ENCODE measurements around the gene SEL1L3.

Gene SEL1L3

DNA sequence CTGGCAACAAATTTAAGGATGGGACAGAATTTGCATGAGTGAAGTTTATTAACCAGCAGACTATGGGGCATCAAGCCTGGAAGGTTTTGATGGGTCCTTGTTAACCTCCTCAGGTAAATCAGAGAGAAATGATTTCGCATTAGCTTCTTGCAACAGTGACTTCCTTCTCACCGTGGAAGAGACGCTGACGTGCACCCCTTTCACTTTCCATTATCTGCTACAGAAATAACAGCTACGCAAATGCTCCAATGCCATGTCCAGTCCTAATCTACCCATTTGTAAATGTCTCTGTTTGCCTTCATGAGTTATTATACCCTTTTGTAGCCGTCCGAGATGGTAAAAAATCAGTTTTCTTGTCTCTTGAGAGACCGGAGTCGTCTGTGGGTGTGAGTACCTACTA lies 106.9 kb downstream of the SEL1L3 start:
- H4K20me1 ChIP-seq (ENCODE audit: low read depth, low read length), result no peaks in the 10 kb centered on the region; the same call in 1 of the 2 replicates
- H3K9me3 ChIP-seq (ENCODE audit: insufficient read depth, low read length), result no peaks in the 10 kb centered on the region
- no peak overlapping the region for H3K4me2 ChIP-seq (ENCODE audit: low read depth, low read length, poor library complexity, severe bottlenecking)
- H3K9me2 ChIP-seq (replicated peaks; ENCODE audit: insufficient read depth, low read length), result no peaks in the 10 kb centered on the region
- TF ChIP-seq CTCF (IDR thresholded peaks at IDR 0.05; ENCODE audit: insufficient read depth, low read length, poor library complexity, severe bottlenecking) (no peak), EZH2phosphoT487 (conservative IDR thresholded peaks at IDR 0.05; ENCODE audit: low read length) (no peak)
- H3K27ac ChIP-seq (ENCODE audit: low read depth, low read length), result no peak overlapping the region
- H3K4me3 ChIP-seq (ENCODE audit: insufficient read depth, low read length, poor library complexity, severe bottlenecking), result no peak overlapping the region
- no peak overlapping the region for H3K9ac ChIP-seq (ENCODE audit: low read length)
- peaks cover 65% of the 10 kb centered on the region for H3K36me3 ChIP-seq (ENCODE audit: low read length)
- no peaks in the 10 kb centered on the region for H3K27me3 ChIP-seq (ENCODE audit: low read length)
- no peaks in the 10 kb centered on the region for H3K79me2 ChIP-seq (ENCODE audit: insufficient read depth, low read length)
- H2AFZ ChIP-seq (ENCODE audit: low read depth, low read length, severe bottlenecking), result no peak overlapping the region
- peaks cover 38% of the 10 kb centered on the region for H3F3A ChIP-seq (ENCODE audit: insufficient read depth)

DNA sequence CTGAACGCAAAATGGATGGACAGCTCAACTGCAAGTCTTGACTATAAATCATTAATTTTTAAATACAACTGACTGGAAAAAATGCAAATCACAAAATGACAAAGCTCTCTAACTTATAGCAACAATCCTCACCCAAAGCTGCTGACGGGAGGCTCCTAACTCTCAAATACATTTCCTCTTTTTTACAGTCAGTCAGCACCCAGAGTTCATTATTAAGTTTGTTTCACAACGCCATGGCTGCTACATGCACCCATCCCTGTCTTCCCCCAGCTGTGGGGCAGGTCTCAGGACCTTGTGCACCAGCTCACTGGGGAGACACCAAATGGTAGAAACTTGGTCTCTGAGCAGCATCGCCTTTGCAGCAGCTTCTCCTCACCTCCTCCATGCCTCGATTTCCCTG lies 109.5 kb downstream of the SEL1L3 start:
- no peaks in the 10 kb centered on the region for H3K79me2 ChIP-seq (ENCODE audit: insufficient read depth, low read length)
- peaks cover 58% of the 10 kb centered on the region for H3K36me3 ChIP-seq (ENCODE audit: low read length)
- no peak overlapping the region for H3K4me3 ChIP-seq (ENCODE audit: insufficient read depth, low read length, poor library complexity, severe bottlenecking)
- peaks cover 47% of the 10 kb centered on the region for H3F3A ChIP-seq (ENCODE audit: insufficient read depth)
- no peaks in the 10 kb centered on the region for H3K9me3 ChIP-seq (ENCODE audit: insufficient read depth, low read length)
- no peaks in the 10 kb centered on the region; the same call in 1 of the 2 replicates for H4K20me1 ChIP-seq (ENCODE audit: low read depth, low read length)
- H3K27me3 ChIP-seq (ENCODE audit: low read length), result no peaks in the 10 kb centered on the region
- H2AFZ ChIP-seq (ENCODE audit: low read depth, low read length, severe bottlenecking), result no peak overlapping the region
- H3K9ac ChIP-seq (ENCODE audit: low read length), result no peak overlapping the region
- no peak overlapping the region for H3K4me2 ChIP-seq (ENCODE audit: low read depth, low read length, poor library complexity, severe bottlenecking)
- H3K9me2 ChIP-seq (replicated peaks; ENCODE audit: insufficient read depth, low read length), result no peaks in the 10 kb centered on the region
- no peak overlapping the region for H3K27ac ChIP-seq (ENCODE audit: low read depth, low read length)
- TF ChIP-seq CTCF (IDR thresholded peaks at IDR 0.05; ENCODE audit: insufficient read depth, low read length, poor library complexity, severe bottlenecking) (no peak), EZH2phosphoT487 (conservative IDR thresholded peaks at IDR 0.05; ENCODE audit: low read length) (no peak)

- TF ChIP-seq EZH2phosphoT487 (conservative IDR thresholded peaks at IDR 0.05; ENCODE audit: low read length) (no peak), CTCF (IDR thresholded peaks at IDR 0.05; ENCODE audit: insufficient read depth, low read length, poor library complexity, severe bottlenecking) (no peak)
- H3K4me3 ChIP-seq (ENCODE audit: insufficient read depth, low read length, poor library complexity, severe bottlenecking), result no peak overlapping the region
- no peak overlapping the region for H3K9ac ChIP-seq (ENCODE audit: low read length)
- no peaks in the 10 kb centered on the region for H3K79me2 ChIP-seq (ENCODE audit: insufficient read depth, low read length)
- no peaks in the 10 kb centered on the region for H3K9me2 ChIP-seq (replicated peaks; ENCODE audit: insufficient read depth, low read length)
- peaks cover 57% of the 10 kb centered on the region for H3F3A ChIP-seq (ENCODE audit: insufficient read depth)
- peaks cover 56% of the 10 kb centered on the region for H3K36me3 ChIP-seq (ENCODE audit: low read length)
- H4K20me1 ChIP-seq (ENCODE audit: low read depth, low read length), result no peaks in the 10 kb centered on the region; the same call in 1 of the 2 replicates
- no peak overlapping the region for H3K4me2 ChIP-seq (ENCODE audit: low read depth, low read length, poor library complexity, severe bottlenecking)
- no peaks in the 10 kb centered on the region for H3K9me3 ChIP-seq (ENCODE audit: insufficient read depth, low read length)
- H3K27me3 ChIP-seq (ENCODE audit: low read length), result no peaks in the 10 kb centered on the region
- H2AFZ ChIP-seq (ENCODE audit: low read depth, low read length, severe bottlenecking), result no peak overlapping the region
- no peak overlapping the region for H3K27ac ChIP-seq (ENCODE audit: low read depth, low read length)
Measured at GRCh38 chr4:25750874-25751273, 111.9 kb downstream of the SEL1L3 start.

Data from SU-DHL-6 (cell line).